Renal cortex interstitium (tissue), 11 donors: ENCODE measurements around the gene PSMG4. TPM values are rescaled to one million over a fixed set of nuclear protein-coding genes. Genes with fewer than 3 reads are reported as not detected.

Experiments used
- DNase-seq, 11 donors: peaks; one replicate each; pipeline ENCODE4 v3.0.0-alpha.2; 2013; ENCODE audit warnings: low read depth in 9 of 11, low spot score in 4 of 11; ENCODE audit errors: extremely low read depth in 1 of 11
- polyA plus RNA-seq, 3 donors: library from polyadenylated mRNA; unstranded; fragments of 120-200 nt; gene quantifications; one replicate each; pipeline ENCODE4 v1.2.1, GENCODE V29; 2013; ENCODE audit not compliant: insufficient read length in 3 of 3

PSMG4 gene
- polyA plus RNA-seq, 3 donors = 18.5 to 26.3 (median 21.0) TPM

DNA sequence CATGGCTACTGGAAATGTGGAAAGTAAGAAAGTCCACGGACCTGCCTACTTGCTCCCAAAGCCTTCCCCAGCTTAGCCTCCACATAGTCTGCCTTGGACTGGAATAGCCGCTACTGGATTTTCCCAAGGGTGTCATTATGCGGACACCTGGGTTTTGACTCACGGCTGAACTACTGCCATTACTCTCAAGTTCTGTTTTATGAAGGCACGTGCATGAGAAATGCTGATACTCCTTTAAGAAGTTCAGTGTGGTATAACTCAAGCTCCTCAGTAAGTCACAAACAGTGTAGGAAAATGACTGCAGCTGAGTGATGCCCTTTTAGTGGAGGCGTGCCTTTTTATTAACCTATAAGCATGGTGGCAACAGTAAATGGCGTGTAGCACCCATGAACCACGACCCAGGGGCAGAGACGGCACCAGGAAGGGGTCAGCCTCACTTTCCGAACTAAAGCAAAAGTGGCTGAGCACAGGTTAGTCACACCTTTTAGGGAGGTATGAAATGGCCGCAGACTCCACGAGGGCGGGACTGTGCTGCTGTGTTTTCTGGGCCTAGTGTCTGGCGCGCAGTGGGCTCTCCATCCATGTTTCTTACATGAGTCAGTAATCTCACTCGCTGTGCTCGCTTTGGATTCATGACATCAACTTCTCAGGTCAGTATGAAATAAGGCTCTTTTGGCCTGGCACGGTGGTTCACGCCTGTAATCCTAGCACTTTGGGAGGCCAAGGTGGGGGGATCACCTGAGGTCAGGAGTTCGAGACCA, 23.9 kb downstream of the PSMG4 start:
- DNase-seq = no peak

DNA sequence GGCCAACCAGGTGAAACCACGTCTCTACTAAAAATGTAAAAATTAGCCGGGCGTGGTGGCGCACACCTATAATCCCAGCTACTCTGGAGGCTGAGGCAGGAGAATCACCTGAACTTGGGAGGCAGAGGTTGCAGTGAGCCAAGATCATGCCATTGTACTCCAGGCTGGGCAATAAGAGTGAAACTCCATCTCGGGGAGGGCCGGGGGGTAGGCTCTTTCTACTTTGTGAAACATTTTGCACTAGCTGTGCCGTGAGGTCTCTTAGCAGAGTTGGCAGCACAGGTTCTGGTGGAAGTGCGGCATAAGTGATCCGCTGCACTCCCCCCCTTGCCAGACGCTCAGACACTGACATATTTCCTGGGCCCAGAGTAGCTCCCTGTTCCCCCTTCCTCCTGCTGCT, 24.5 kb downstream of the PSMG4 start:
- DNase-seq = no peak

DNA sequence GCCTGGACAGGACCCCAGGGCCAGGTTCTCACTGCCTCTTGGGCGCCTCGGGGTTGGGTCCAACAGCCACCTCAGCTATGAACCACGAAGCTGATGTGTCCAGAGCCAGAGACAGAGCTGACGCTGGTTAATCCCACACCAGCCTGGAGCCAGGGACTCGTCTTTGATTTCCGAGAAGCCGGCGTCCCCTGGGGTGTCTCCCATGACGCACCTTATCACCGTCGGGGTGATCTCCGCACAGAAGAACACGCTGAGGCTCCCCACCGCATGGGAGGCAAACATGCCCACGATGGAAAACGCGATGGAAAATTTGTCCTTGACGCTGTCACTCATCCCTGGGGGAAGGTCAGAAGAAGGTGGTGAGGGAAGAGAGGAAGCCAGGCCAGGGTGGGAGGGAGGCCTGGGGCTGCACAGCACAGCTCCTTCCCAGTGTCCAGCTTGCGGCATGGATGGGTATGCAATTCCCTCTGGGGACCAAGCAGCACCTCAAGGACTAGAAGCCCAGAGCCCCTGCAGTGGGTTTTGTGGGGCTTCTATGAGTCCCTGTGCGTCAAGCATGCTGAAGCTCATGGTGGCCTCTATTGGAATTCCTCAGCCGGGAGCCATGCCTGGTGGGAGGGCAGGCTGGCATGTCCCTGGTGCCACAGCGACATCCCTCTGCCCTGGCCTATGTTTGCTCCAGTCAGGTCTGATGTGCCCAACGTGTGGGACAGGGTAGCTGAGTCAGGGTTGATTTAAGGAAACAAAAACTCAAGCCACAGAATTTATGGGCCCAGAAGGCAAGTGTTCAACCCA, 25.1 kb downstream of the PSMG4 start:
- DNase-seq = no peak

DNA sequence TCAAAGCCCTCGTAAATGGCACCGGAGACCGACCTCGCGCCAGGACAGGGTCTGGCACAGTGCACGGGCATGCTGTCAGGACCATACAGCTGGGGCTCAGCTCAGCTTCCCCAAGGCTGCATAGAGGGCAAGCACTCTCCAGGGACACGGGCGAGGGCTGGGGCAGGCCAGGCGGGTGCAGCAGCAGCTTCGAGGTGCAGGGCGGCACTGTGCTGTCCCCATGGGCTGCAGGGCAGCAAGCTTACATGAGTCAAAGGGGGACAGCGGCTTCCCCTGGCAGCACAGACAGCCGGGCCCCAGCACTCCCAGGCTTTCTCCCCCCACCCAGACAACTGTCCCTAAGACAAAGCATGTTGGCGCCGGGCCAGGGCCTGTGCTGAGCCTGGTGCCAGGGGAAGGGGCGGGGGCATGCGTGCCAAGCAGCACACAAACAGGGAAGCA, 25.7 kb downstream of the PSMG4 start:
- DNase-seq = no peak

DNA sequence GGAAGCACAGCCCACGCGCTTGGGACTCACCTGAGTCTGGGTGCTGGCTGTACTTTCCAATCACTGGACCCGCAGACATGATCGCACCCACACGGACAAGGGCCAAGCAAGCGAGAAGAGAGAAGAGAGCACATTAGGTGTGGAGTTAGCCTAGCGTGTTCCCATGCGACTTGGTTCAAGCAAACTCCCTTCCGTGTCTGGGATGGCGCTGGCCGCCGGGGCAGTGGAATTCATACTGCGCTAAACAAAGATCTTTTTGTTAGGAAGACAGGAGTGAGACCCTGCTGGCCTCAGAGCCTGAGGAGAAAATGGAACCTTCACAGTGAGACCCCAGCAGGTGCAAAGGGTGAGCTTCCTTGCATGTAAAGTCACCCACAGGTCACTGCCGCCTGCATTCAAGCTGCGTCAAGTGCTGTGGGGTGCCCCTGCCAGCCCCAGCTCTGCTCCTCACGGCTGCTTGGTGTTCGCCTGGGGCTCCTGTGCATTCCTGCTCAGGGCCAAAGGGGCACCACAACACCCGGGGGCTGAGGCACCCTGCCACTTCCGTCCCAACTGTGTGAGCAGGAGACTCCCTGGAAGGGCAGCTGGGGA, 26.4 kb downstream of the PSMG4 start:
- no peak for DNase-seq

DNA sequence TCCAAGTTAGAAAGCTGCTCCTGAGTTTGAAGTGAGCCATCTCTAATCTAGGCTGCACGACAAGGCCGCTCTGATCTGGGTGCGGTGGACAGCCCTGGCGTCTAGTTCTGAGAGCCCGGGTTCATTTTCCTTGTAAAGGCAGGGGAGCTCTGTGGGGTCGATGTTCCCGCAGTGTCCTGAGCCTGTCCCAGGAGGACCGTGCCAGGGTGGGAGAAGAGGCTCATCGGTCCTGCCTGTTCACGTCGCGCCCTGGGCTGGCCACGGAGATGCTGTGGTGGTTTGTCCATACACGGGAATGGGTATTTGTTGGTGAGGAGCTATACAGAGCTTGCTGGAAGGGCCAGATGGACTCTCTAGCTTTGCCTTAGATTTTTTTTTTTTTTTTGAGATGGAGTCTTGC, 27.0 kb downstream of the PSMG4 start:
- no peak for DNase-seq

DNA sequence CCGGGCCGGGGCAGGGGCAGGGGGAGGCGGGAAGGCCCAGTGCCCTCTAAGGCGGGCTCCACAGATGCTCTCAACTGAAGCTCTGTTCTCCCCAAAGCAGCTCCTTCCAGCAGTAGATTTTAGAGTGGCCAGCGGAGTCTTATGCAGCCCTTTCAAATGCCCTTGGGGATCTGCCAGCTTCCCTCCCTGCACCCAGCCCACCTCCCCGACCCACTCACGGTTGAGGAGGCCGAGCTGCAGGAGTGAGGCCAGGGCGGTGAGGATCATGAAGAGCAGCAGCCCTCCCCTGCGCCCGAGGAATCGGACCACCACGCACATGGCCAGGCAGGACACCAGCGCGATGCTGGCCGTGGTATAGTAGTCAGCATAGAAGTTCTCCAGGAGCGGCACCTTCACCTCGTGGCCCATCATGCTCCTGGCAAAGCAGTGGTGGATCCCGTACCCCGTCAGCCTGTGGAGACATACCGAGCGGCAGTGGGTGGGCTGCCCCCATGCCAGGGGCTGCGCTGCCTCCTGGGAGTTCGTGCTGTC, 28.0 kb downstream of the PSMG4 start:
- no peak for DNase-seq

DNA sequence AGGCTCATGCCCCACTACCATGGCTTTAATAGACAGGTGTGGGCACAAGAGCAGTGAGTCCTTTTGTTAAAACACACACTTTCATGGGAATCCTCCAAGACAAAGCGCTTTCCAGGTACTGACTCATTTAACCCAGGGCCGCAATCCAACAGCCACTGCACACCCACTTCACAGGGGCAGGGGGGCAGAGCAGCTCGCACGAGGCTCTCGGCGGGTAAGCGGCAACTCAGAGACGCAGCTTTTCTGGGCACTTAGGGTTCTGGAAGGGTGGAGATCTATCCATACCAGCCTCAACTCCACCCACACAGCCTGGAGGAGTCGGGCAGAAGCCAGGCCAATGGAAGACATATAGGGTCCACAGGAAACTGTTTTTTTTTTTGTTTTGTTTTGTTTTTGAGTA, 28.6 kb downstream of the PSMG4 start:
- DNase-seq = no peak

DNA sequence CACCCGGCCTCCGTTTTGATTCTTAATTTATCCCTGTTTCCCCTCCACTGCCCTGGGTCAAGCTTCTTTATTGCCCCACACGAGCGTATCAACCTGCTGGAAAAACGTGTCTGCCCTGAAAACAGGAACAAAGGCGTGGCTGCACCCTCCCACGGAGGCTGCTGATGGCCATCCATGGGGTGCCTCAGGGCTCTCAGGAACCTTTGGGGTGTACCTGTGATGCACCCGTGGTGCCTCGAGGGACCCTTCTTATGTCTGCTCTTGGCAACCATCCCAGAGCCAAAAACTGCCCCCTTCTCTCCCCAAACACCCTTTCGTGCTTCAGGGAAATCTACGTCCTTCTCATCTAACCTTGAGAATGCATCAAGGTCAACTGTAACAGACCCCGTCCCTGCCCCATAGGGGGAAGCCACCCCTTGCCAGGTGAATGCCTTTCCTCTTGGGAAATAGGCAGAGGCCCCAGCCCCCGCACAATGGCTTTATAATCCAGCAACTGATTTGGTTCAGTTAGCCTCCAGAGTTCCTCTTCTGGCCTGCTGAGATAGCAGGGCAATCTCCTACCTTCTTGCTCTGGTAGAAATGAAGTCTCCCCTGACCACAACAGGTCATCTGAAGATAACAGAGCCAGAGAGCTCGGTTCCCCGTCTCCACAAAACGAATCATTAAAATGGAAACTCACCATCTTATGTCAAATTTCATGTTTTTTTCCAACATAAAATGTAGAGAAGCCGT, 29.4 kb downstream of the PSMG4 start:
- DNase-seq = no peak

DNA sequence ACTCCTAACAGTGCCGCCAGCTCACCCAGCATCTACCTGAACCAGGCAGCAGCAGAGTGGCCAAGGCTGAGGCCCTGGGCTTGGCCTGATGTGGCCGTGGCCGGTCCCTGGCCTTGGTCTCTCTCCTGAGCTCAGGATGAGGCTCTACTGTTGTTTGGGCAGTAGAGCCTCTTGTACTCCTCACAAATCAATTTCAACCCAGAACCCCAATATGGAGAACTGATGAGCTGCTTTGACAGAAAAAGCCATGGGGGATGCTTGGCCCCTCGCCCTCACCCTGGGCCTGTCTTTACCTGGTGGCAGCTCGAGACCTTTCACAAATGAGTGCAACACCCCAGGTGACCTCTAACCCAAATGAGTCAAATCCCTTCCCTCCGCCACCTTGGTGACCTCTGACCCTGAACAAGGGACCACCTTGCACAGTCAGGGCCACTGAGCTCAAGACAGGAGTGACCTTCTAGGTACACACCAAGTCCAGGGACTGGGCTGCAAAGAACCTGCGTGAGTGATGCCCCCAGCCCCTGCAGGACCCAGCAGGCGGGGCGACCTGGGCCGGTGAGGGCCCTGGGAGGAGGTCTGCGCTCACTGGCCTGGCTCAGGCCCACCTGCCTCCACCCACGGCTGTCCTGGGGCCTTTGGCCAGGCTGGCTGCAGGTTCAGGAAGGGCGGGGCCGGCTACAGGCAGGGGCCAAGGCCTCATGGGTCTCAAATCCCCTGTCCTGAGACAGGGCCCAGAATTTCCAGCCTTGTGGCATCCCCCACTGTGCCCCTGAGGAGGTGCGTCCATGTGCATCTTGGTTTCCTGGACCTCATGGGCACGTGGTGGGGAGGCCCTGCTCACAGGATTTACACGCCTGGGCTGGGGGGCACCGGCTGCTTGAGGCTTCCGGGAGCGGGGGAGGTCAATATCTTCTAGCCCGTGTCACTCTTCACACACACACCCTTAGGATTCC, 30.2 kb downstream of the PSMG4 start:
- DNase-seq = no peak

DNA sequence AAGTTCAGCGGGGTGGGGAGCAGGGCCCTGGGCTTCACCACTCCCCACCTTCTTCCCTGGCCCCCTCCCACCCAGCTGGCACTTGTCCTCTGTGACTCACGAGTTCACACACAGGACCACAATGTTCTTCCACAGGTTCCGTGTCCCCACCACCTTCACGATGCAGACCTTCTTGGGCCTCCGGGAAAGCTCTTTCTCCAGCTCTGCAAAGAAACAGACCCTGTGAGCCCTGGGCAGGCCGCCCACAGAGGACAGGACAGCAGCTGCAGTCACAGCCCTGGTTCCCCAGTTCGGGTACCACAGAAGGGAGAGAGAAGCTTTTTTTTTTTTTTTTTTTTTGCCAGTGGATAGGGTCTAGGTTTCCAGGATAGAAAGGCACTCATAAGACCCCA, 30.9 kb downstream of the PSMG4 start:
- no peak for DNase-seq

DNA sequence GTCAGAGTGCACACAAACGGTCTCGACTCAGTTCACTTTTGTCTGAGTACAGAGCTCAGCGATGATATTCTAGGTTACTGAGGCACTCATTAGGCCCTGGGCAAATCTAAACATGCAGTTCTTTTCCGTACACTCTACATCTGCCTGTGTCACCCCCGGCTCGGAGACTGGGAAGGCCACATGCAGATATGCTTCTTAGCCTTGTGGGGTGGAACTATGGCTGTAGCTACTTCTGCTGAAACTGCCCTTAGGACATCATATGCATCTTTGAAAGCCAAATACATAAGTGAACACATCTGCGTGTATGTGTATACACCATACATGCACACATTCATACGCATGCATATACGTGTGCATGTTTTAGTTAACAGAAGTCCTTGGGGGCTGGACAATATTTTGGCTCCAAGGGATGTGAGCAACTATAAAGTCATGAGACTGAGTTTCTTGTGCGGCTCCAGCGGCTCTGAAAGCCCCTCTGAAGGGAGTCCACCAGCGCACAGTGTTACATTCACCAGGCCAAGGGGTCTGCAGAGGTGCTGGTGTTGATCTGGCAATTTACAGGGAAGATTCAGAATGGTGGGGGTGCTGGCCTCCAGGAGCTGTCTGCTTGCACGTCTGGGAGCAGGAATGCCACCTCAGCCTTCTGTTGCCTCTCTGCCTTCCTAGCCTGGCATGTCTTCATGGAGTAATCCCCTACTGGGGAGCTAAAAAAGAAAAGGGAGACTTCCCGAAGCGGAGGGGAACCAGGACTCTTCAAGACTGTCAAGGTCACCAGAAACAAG, 31.6 kb downstream of the PSMG4 start:
- DNase-seq = no peak

DNA sequence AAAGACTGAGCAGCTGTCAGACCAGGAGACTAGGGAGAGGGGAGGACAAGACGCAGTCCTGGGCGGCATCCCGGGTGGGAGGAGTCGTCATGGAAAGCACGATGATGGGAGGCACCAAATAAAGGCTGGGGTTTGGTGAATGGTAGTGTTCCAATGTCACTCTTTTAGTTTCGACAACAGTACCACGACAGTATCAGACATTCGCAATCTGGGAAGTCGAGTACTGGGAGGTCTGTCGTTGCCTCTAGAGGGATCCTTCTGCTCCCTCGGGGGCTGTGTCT, 32.1 kb downstream of the PSMG4 start:
- DNase-seq = no peak

DNA sequence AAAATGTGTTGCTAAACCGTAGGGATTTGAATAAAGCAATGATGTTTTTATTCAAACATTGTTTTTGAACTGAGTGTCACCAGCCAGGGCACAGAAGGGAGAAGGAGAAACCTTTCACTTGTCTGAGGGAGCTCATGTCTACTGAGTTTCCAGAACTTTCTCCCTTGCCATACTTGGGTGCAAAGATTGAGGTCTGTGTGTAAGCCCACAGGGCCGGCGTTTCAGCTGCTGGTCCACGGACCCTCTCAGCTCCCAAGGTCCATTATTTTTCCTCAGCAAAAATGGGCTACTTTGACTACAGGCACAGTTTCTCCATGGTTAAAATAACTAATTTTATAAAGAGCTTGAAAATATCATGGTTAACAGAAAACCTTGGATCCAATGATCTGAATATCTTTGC, 32.6 kb downstream of the PSMG4 start:
- DNase-seq = no peak

DNA sequence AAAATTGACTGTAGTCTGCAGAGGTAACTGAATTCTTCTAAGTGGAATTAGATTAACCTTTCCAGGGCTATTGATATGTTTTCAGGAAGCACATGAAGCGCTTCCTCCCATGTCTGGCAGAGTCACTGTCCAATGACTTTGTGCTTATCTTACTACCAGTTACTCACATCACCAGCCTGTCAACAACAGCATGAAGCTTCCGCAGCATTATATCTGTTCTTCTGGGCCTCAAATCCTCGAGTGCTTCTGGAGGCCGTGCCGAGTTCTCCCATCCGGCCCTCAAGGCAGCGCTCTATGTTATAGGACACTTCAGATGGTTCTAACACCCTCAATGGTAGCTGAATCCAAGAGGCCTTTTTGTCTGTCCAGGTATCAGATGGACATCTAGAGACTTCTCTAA, 33.2 kb downstream of the PSMG4 start:
- no peak for DNase-seq

DNA sequence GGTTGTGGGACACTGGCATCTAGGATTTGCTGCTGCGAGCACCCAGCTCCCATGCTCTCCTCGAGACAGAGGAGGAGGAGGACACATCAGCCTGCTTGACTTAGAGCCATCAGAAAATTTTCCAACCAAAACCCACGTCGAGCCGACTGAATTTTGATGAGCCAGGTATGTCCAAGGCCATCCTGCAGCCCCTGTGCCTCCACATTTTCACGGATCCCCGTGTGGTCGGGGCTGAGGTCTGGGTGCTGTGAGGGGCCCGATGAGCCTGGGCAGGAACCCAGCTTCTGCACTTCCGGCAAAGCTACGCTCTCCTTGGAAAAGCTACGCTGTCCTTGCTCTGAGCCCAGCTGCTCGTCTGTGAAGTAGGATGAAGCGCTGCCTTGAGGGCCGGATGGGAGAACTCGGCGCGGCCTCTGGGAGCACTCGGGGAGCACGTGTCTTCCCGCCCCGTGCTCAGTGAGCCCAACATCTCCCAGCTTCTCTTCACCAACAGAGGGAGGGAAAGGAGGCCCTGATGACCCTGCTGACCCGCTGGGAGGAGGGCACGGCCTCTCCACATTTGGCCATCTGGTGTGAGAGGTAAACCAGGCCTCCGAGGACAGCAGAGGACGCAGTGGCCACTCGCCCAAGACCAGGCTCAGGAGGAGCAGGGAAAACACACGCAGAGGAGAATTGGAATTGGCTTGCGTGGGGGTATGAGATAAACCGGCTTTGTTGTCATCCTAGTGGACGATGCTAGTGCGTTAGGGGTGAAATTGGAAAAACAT, 33.9 kb downstream of the PSMG4 start:
- DNase-seq = no peak
